Prostate gland (tissue), 2 donors: Measurements from ENCODE around the gene CD27.
A peak's percentile ranks its signal among the peaks of the same experiment; 100 is the strongest.

ENCODE experiments used
- CTCF ChIP-seq, 4 experiments: fragments of 200-600 bp in 2 of 4; fragments of 450-650 bp in 2 of 4; sonication (generic) in 2 of 4; IDR thresholded peaks; 1 replicate in 3 of 4; 2 replicates in 1 of 4; pipeline ENCODE4 v1.5.1; 2016 to 2019; ENCODE audit warnings: antibody characterized with exemption in 4 of 4, mild to moderate bottlenecking in 2 of 4, moderate library complexity in 2 of 4
- POLR2A ChIP-seq: fragments of 450-650 bp; IDR thresholded peaks from one replicate; pipeline ENCODE4 v1.6.1; 2016; ENCODE audit warnings: antibody characterized with exemption, mild to moderate bottlenecking
- POLR2AphosphoS5 ChIP-seq: sonication (generic); formaldehyde crosslinking; IDR thresholded peaks from one replicate; pipeline ENCODE4 v1.6.1; 2017; ENCODE audit warnings: antibody characterized with exemption

GRCh38 chr12:6493497-6494257 lies 48.9 kb downstream of the CD27 start, which contains the start of gene NCAPD2:
- TF ChIP-seq CTCF (IDR thresholded peaks at IDR 0.05) (peak; percentile 17 to 69 (median 53)), POLR2A (peak; percentile 28), POLR2AphosphoS5 (peak; percentile 64)
